Panc1 (cell line): ENCODE results near the gene SARDH. TPM values are rescaled to one million over a fixed set of nuclear protein-coding genes. Genes with fewer than 3 reads are reported as not detected.

Source experiments
- ATAC-seq: fragments of 200-7000 bp; cut with Tn5 transposase; 2 replicates; pipeline ENCODE4 v1.9.1; 2020; ENCODE audit warnings: mild to moderate bottlenecking, moderate library complexity
- BruUV-seq: library from RNA; stranded (reverse); fragments of 400-500 nt; replicated peaks from 2 replicates; lab custom pipeline; 2021; lab: Mats Ljungman, UMichigan
- CTCF ChIA-PET: fragments of 300-600 bp; sonication (Branson Sonifier 250); formaldehyde crosslinking; loops from one replicate; lab custom pipeline; 2022; ENCODE audit warnings: antibody characterized with exemption; lab: Charles Lee
- POLR2A ChIA-PET: fragments of 300-600 bp; sonication (Branson Sonifier 250); formaldehyde crosslinking; loops from one replicate; lab custom pipeline; 2022; ENCODE audit warnings: antibody characterized with exemption; lab: Charles Lee
- DNase-seq: peaks from one replicate; pipeline ENCODE4 v3.0.0-alpha.2; 2010; ENCODE audit warnings: low read depth, low spot score
- H3K27ac ChIP-seq: 2 replicates; pipeline ENCODE4 v1.5.1; 2011; ENCODE audit warnings: mild to moderate bottlenecking, low read length, inconsistent platforms
- H3K27me3 ChIP-seq: fragments of 200-500 bp; sonication (Bioruptor generic); 2 replicates; pipeline ENCODE4 v1.6.0; 2014; ENCODE audit warnings: low read length, inconsistent platforms; ENCODE audit not compliant: control insufficient read depth, insufficient read depth
- H3K36me3 ChIP-seq: fragments of 200-500 bp; sonication (Bioruptor generic); 2 replicates; pipeline ENCODE4 v1.5.1; 2014; ENCODE audit warnings: inconsistent platforms, mild to moderate bottlenecking, low read length, moderate library complexity; ENCODE audit not compliant: control insufficient read depth, insufficient read depth
- H3K4me1 ChIP-seq: 2 replicates; pipeline ENCODE4 v1.5.1; 2011; ENCODE audit warnings: inconsistent platforms, mild to moderate bottlenecking, low read length, moderate library complexity; ENCODE audit not compliant: control insufficient read depth, insufficient read depth
- H3K4me3 ChIP-seq, 2 experiments: 2 replicates each; pipeline ENCODE4 v1.5.1; 2011 to 2012; ENCODE audit warnings: low read depth in 2 of 2, low read length in 2 of 2, mild to moderate bottlenecking in 2 of 2, inconsistent platforms in 1 of 2, moderate library complexity in 1 of 2
- H3K9me3 ChIP-seq: fragments of 200-500 bp; sonication (Bioruptor generic); 2 replicates; pipeline ENCODE4 v1.5.1; 2014; ENCODE audit warnings: low read depth, mild to moderate bottlenecking, inconsistent platforms, low read length, moderate library complexity; ENCODE audit not compliant: control insufficient read depth, insufficient read depth
- POLR2AphosphoS5 ChIP-seq: IDR thresholded peaks from 2 replicates; pipeline ENCODE4 v1.6.1; 2012; ENCODE audit warnings: mild to moderate bottlenecking, low read depth, low read length, moderate library complexity
- SIN3A ChIP-seq: IDR thresholded peaks from 2 replicates; pipeline ENCODE4 v1.6.1; 2012; ENCODE audit warnings: low read depth, mild to moderate bottlenecking, low read length, moderate library complexity, borderline replicate concordance; ENCODE audit not compliant: insufficient read depth
- TCF7L2 ChIP-seq: IDR thresholded peaks from 2 replicates; pipeline ENCODE4 v1.6.1; 2011; ENCODE audit warnings: mild to moderate bottlenecking, low read depth, low read length, inconsistent platforms
- in situ Hi-C: cut with HindIII; loops from 2 replicates; pipeline ENCODE4 v1.10.0; 2016; ENCODE audit warnings: low sequenced_read_pairs, low pct_unique_long_range_greater_than_20kb
- intact Hi-C: fragments of 100-400 bp; cut with micrococcal nuclease; formaldehyde crosslinking; loops from one replicate; pipeline ENCODE4 v1.10.0; 2022; ENCODE audit not compliant: unreplicated experiment
- total RNA-seq: library from RNA; stranded (reverse); gene quantifications from one replicate; pipeline ENCODE4 v1.2.1, GENCODE V29; 2021; ENCODE audit not compliant: unreplicated experiment
- TF ChIP-seq, protein P1 (sequence below): fragments of 450-650 bp; IDR thresholded peaks from 2 replicates; pipeline ENCODE4 v1.5.1; 2017; ENCODE audit warnings: mild to moderate bottlenecking
- TF ChIP-seq, protein P2 (sequence below), 2 experiments: IDR thresholded peaks; 2 replicates each; pipeline ENCODE4 v1.6.1; 2011 to 2012; ENCODE audit warnings: low read depth in 2 of 2, control low read depth in 1 of 2, low read length in 1 of 2, mild to moderate bottlenecking in 1 of 2, moderate library complexity in 1 of 2; ENCODE audit not compliant: insufficient read depth in 1 of 2

Gene SARDH
- total RNA-seq, 1 experiment from 2014 or later, result 0.13 TPM

DNA sequence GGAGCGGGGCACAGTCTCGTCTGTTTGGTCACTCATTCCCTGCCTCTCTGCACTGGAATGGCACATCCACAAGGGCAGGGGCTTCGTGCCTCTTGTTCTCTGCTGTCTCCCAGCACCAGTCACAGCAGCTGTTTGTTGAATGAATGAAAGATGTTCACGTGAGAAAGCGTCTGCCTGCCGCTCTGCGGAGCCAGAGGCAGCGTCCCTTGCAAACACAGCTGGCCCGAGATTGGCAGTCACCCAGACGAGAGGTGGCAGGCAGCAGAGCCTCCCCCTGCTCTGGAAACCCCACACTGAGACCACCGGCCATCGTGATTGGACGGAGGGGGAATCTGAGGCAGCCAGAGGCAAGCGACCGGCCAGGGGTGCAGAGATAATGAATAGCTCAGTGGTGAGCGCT, 123.0 kb downstream of the SARDH start:
- ChIA-PET CTCF (no interaction called here), POLR2A (no interaction called here)
- H3K27me3 ChIP-seq, result peaks cover 8% of the 10 kb centered on the region
- H3K9me3 ChIP-seq, result no peaks in the 10 kb centered on the region
- H3K36me3 ChIP-seq, result no peaks in the 10 kb centered on the region
- TF ChIP-seq SIN3A, result no peak
- ATAC-seq (no peak), DNase-seq (no peak)
- no TSS peak for BruUV-seq
- no peaks in the 10 kb centered on the region for H3K4me1 ChIP-seq
- in situ Hi-C loops, result no loop called here
- no peak overlapping the region for H3K4me3 ChIP-seq
- H3K27ac ChIP-seq, result no peak overlapping the region
- intact Hi-C loops, result no loop called here

DNA sequence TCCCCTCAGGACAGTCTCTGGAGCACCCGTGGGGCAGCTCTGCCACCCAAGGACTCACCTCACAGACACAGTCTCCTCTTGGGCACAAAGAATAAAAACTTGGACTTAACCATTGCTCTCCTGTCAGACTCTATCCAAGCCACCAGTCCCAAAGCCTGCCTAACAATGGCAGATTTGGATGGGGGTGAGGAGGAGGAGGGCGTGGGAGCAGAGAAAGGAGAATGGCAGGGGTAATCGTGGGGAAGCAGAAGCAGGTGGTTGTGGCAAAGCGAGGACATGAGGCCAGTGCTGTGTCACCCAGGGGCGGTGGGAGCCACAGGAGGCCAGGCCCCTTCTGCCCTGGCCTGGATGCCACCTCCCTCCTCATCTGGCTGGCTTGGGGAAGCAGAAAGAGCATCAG, 123.5 kb downstream of the SARDH start:
- CTCF ChIA-PET, result no interaction called here
- ATAC-seq (no peak), DNase-seq (no peak)
- POLR2A ChIA-PET, result no interaction called here
- Histone ChIP-seq H3K27ac (no peak overlapping the region), H3K4me1 (no peaks in the 10 kb centered on the region), H3K9me3 (no peaks in the 10 kb centered on the region), H3K36me3 (no peaks in the 10 kb centered on the region), H3K27me3 (peaks cover 7% of the 10 kb centered on the region), H3K4me3 (no peak overlapping the region)
- BruUV-seq, result no TSS peak
- in situ Hi-C loops (no loop called here), intact Hi-C loops (no loop called here)
- TF ChIP-seq POLR2AphosphoS5, result no peak
- no peak for TF ChIP-seq TCF7L2
- TF ChIP-seq SIN3A, result no peak
- TF ChIP-seq, protein P1, sequence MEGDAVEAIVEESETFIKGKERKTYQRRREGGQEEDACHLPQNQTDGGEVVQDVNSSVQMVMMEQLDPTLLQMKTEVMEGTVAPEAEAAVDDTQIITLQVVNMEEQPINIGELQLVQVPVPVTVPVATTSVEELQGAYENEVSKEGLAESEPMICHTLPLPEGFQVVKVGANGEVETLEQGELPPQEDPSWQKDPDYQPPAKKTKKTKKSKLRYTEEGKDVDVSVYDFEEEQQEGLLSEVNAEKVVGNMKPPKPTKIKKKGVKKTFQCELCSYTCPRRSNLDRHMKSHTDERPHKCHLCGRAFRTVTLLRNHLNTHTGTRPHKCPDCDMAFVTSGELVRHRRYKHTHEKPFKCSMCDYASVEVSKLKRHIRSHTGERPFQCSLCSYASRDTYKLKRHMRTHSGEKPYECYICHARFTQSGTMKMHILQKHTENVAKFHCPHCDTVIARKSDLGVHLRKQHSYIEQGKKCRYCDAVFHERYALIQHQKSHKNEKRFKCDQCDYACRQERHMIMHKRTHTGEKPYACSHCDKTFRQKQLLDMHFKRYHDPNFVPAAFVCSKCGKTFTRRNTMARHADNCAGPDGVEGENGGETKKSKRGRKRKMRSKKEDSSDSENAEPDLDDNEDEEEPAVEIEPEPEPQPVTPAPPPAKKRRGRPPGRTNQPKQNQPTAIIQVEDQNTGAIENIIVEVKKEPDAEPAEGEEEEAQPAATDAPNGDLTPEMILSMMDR, result no peak
- TF ChIP-seq, protein P2, sequence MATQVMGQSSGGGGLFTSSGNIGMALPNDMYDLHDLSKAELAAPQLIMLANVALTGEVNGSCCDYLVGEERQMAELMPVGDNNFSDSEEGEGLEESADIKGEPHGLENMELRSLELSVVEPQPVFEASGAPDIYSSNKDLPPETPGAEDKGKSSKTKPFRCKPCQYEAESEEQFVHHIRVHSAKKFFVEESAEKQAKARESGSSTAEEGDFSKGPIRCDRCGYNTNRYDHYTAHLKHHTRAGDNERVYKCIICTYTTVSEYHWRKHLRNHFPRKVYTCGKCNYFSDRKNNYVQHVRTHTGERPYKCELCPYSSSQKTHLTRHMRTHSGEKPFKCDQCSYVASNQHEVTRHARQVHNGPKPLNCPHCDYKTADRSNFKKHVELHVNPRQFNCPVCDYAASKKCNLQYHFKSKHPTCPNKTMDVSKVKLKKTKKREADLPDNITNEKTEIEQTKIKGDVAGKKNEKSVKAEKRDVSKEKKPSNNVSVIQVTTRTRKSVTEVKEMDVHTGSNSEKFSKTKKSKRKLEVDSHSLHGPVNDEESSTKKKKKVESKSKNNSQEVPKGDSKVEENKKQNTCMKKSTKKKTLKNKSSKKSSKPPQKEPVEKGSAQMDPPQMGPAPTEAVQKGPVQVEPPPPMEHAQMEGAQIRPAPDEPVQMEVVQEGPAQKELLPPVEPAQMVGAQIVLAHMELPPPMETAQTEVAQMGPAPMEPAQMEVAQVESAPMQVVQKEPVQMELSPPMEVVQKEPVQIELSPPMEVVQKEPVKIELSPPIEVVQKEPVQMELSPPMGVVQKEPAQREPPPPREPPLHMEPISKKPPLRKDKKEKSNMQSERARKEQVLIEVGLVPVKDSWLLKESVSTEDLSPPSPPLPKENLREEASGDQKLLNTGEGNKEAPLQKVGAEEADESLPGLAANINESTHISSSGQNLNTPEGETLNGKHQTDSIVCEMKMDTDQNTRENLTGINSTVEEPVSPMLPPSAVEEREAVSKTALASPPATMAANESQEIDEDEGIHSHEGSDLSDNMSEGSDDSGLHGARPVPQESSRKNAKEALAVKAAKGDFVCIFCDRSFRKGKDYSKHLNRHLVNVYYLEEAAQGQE (IDR thresholded peaks at IDR 0.05; ENCODE audit: insufficient read depth in 1 of 2, low read depth in 2 of 2, low read length in 1 of 2), result no peak

DNA sequence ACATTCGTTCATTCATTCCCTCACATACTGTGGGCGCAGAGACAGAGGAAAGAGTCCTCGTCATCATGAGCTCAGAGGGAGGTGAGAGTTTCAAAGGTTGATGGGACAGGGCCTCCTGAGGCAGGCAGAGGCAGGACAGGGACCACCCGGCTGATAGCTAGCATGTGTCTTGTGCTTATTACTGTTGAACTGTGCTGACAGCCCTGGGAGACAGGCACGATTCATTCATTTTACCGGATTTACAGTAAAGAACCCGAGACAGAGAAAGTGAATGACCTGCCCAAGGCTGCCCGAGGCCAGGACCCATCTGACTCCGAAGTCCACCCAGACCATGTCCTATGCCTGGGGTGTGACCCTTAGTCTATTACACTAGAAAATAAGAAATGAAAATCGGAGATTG, 124.1 kb downstream of the SARDH start:
- POLR2A ChIA-PET, result no interaction called here
- in situ Hi-C loops, result no loop called here
- intact Hi-C loops, result no loop called here

More for the DNA sequence above, 124.1 kb downstream of the SARDH start:
- Histone ChIP-seq H3K36me3 (no peaks in the 10 kb centered on the region), H3K9me3 (no peaks in the 10 kb centered on the region), H3K27ac (no peak overlapping the region), H3K4me3 (no peak overlapping the region), H3K4me1 (no peaks in the 10 kb centered on the region), H3K27me3 (peaks cover 4% of the 10 kb centered on the region)
- CTCF ChIA-PET, result no interaction called here
- no peak for DNase-seq
- no peak for ATAC-seq
- no TSS peak for BruUV-seq
- TF ChIP-seq SIN3A (no peak), POLR2AphosphoS5 (no peak), TCF7L2 (no peak)
- TF ChIP-seq, protein P1, result no peak
- TF ChIP-seq, protein P2 (IDR thresholded peaks at IDR 0.05; ENCODE audit: insufficient read depth in 1 of 2, low read depth in 2 of 2, low read length in 1 of 2), result no peak
